Mucosa of stomach (tissue), 1 donor: Measurements from ENCODE around the gene MSL1.

Experiments used
- H3K27me3 ChIP-seq: one replicate; pipeline ENCODE4 v1.7.0; 2013; ENCODE audit warnings: mild to moderate bottlenecking, low read length; ENCODE audit not compliant: control insufficient read depth, insufficient read depth
- H3K36me3 ChIP-seq: one replicate; pipeline ENCODE4 v1.7.0; 2013; ENCODE audit warnings: low read length; ENCODE audit not compliant: control insufficient read depth, insufficient read depth
- H3K4me1 ChIP-seq: one replicate; pipeline ENCODE4 v1.7.0; 2013; ENCODE audit warnings: mild to moderate bottlenecking, low read length; ENCODE audit not compliant: control insufficient read depth, insufficient read depth
- H3K4me3 ChIP-seq: one replicate; pipeline ENCODE4 v1.7.0; 2013; ENCODE audit warnings: low read length
- H3K9ac ChIP-seq: one replicate; pipeline ENCODE4 v1.7.0; 2013; ENCODE audit warnings: mild to moderate bottlenecking, low read length, moderate library complexity
- H3K9me3 ChIP-seq: one replicate; pipeline ENCODE4 v1.7.0; 2013; ENCODE audit warnings: mild to moderate bottlenecking, low read length, moderate library complexity; ENCODE audit not compliant: control insufficient read depth
- donor health status: Pancreatic carcinoma.

The MSL1 gene

DNA sequence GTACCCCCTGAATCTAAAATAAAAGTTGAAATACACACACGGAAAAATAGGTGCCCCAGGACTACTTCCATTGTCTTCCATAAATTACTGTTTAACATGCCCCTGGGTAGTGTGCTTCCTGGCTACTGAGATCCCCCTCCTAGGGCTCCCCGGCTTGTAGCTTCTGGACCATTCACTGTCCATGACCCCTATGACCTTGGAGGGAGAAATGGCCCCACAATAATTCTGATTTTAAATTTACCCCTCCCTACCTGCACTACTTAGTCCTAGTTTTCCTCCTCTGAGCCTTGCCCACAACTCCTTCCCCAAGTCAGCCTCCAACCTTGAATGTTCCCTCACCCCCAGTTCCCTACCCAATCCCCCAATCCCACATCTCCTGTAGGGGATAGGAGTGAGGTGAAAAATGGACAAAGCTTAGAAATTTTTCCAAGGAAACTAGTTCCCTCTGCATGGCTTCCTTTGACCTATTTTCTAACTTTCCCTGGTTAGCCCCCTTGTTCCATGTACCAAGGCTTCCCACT is 9.5 kb upstream of the MSL1 start:
- Histone ChIP-seq H3K9me3 (no peaks in the 10 kb centered on the region), H3K36me3 (peaks cover 4% of the 10 kb centered on the region), H3K4me1 (peaks cover 68% of the 10 kb centered on the region), H3K4me3 (no peak overlapping the region), H3K27me3 (no peaks in the 10 kb centered on the region), H3K9ac (peak overlapping the region; percentile 52)

DNA sequence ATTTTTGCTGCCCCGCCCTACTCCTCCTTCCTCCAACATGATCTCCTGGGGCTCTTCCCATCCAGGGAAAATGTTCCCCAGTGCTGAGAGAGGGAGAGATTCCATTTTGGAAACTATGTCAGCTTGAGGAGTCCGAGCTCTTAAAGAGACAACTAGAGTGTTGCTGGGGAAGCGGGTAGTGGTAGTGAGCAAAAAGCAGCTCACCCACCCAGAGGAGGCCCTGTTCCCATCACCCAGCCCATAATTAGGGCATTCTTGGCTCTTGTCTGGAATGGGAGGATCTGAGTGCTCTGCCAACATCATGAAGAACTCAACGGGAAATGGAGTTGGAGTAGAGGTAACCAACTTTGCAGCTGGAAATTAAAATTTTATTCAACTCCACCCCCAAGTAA is 9.1 kb upstream of the MSL1 start:
- Histone ChIP-seq H3K4me3 (no peak overlapping the region), H3K36me3 (peaks cover 4% of the 10 kb centered on the region), H3K9me3 (no peaks in the 10 kb centered on the region), H3K9ac (peak overlapping the region; percentile 52), H3K4me1 (peaks cover 63% of the 10 kb centered on the region), H3K27me3 (no peaks in the 10 kb centered on the region)

DNA sequence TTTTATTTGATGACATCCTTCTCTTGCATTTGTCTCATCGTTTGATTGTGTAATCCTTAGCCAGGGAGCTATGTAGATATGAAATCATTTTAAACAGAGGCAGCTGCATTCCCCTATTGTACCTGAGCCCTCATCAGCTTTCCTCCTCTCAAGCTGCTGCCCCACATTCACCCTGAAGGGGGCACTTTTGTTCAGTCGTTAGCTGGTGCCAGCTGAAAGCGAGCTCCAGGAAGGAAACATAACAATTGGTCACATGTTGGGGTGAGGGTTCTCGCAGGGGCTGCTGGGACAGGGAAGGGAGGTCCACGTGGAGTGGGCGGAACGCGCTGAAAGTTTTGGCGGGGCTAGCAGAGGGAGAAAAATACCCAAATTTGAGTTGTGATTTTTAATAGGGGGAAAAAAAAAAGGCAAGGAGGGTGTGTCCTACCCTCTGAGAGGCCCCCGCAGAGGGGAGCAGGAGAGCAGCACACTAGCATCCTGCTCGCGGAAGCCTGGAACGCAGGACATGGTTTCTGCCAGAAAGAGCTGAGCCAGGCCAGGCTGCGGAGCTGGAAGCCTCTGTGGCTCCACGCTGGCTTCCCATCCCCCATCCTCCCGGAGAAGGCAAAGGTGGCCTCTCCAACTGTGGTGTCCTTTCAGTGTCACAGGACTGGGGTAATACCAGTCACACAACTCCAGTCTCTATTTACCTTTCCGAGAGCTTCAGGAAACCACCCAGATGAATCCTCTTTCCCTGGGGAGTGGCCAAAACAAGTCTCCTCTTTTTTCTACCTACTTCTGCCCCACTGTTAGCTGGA is 8.5 kb upstream of the MSL1 start:
- peak overlapping the region; percentile 52 for H3K4me3 ChIP-seq
- peaks cover 58% of the 10 kb centered on the region for H3K4me1 ChIP-seq

DNA sequence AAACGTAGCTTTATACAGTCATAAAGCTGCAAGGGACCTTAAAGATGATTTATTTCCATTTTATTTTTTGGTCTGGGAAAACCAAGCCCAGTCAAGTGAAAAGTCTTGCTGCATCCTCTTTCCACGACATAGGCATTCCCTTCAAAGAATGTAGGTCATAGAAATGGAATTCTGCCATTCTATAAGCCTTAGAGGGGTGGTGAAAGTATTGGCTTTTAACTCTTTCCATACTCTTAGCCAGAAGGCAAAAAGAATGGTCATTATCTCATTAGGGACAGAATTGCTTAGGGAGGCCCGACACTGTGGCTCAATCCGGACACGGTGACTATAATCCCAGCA is 7.9 kb upstream of the MSL1 start:
- peaks cover 4% of the 10 kb centered on the region for H3K36me3 ChIP-seq
- no peaks in the 10 kb centered on the region for H3K27me3 ChIP-seq
- peaks cover 52% of the 10 kb centered on the region for H3K4me1 ChIP-seq
- peak overlapping the region; percentile 52 for H3K4me3 ChIP-seq
- peak overlapping the region; percentile 69 for H3K9ac ChIP-seq
- no peaks in the 10 kb centered on the region for H3K9me3 ChIP-seq

More for the DNA sequence above, 8.5 kb upstream of the MSL1 start:
- H3K9ac ChIP-seq: peak overlapping the region; percentile 69
- peaks cover 4% of the 10 kb centered on the region for H3K36me3 ChIP-seq
- no peaks in the 10 kb centered on the region for H3K27me3 ChIP-seq
- no peaks in the 10 kb centered on the region for H3K9me3 ChIP-seq

DNA sequence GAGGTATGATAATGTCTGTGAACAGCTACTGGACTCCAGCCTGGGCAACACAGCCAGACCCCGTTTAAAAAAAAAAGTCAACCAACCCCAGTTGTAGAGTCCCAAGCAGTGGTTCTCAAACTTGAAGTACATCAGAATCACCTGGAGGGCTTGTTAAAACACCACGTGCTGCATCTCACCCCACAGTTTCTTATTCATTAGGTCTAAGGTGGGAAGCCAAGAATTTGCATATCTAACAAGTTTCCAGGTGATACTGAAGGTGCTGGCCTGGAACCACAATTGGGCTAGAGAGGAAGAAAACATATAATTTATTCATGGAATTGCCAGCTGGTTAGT is 6.7 kb upstream of the MSL1 start:
- H3K36me3 ChIP-seq: no peaks in the 10 kb centered on the region
- no peak overlapping the region for H3K4me3 ChIP-seq
- H3K4me1 ChIP-seq: peaks cover 40% of the 10 kb centered on the region
- no peaks in the 10 kb centered on the region for H3K27me3 ChIP-seq
- no peak overlapping the region for H3K9ac ChIP-seq
- H3K9me3 ChIP-seq: no peaks in the 10 kb centered on the region

DNA sequence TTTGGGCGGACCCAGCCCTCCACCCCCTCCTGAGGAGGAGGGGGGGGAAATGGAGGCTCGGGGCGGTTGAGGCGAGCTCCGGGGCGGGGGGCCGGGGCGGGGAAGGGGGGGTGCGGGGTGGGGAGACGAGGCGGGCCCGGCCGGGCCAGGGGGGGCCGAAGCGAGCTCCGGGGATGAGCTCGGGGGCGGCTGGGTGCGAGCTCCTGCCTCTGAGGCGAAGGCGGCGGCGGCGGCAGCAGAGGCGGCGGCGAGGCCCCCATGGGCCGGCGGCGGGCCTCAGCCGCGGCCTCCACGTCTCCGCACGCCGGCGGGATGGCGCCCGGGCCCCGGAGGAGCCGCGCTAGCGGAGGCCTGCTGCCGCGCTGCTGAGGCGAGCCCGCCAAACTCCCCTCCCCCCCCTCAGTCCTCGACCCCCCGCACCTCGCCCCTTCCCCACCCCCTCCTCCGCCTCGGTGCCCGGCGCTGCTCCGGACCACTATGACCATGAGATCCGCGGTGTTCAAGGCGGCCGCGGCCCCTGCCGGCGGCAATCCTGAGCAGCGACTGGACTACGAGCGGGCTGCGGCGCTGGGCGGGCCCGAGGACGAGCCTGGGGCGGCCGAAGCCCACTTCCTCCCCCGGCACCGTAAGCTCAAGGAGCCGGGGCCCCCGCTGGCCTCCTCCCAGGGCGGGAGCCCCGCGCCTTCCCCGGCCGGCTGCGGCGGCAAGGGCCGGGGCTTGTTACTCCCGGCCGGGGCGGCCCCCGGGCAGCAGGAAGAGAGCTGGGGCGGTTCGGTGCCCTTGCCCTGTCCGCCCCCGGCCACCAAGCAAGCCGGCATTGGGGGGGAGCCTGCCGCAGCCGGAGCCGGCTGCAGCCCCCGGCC is 596 bp downstream of the MSL1 start:
- H3K9me3 ChIP-seq: no peaks in the 10 kb centered on the region
- peaks cover 3% of the 10 kb centered on the region for H3K4me1 ChIP-seq
- H3K4me3 ChIP-seq: peak overlapping the region; percentile 72
- H3K27me3 ChIP-seq: no peaks in the 10 kb centered on the region
- peak overlapping the region; percentile 80 for H3K9ac ChIP-seq
- peaks cover 5% of the 10 kb centered on the region for H3K36me3 ChIP-seq

DNA sequence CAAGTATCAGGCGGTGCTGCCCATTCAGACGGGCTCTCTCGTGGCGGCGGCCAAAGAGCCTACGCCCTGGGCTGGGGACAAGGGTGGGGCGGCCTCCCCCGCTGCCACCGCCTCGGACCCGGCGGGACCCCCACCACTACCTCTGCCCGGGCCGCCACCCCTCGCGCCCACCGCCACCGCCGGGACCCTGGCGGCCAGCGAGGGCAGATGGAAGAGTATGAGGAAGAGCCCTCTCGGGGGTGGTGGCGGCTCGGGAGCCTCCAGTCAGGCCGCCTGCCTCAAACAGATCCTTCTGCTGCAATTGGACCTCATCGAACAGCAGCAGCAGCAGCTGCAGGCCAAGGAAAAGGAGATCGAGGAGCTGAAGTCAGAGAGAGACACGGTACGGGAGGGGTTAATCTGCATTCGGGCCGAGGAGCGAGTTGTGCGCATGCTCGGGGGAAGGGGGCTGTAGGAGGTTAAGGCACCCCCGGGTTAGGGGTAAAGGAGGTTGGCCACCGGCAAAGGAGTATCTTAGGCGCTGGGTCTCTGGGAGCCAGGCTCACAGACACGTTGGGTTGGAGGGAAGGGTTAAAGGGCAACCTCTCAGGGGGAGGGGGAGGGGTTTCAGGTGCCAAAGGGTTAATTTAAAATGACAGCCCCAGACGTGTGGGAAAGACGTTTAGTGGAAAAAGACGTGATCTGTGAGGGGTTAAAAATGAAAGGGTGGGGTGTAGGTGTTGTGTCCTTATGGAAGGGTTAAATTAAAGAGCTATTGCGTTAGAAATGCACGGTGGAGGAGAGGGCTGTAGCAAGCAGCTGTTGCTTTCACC is 1.4 kb downstream of the MSL1 start:
- Histone ChIP-seq H3K4me3 (peak overlapping the region; percentile 72), H3K9ac (peak overlapping the region; percentile 80), H3K27me3 (no peaks in the 10 kb centered on the region), H3K9me3 (no peaks in the 10 kb centered on the region), H3K4me1 (peaks cover 3% of the 10 kb centered on the region), H3K36me3 (peaks cover 5% of the 10 kb centered on the region)

DNA sequence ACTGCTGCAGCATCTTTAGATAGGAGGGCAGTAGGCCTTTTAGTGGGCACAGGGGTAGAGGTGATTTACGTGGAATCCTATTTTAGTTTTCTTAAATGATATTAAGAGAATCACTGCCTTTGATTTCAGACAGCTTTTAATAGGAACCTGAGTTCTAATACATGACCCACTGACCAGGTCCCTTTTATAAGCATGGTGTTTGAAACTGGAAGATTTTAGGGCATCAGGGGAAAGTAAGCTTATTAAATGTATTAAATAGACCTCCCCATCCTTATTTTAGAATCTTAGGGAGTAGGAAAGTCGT is 2.0 kb downstream of the MSL1 start:
- H3K9ac ChIP-seq: peak overlapping the region; percentile 80
- peak overlapping the region; percentile 72 for H3K4me3 ChIP-seq
- peaks cover 3% of the 10 kb centered on the region for H3K4me1 ChIP-seq
- H3K9me3 ChIP-seq: no peaks in the 10 kb centered on the region
- peaks cover 5% of the 10 kb centered on the region for H3K36me3 ChIP-seq
- no peaks in the 10 kb centered on the region for H3K27me3 ChIP-seq

DNA sequence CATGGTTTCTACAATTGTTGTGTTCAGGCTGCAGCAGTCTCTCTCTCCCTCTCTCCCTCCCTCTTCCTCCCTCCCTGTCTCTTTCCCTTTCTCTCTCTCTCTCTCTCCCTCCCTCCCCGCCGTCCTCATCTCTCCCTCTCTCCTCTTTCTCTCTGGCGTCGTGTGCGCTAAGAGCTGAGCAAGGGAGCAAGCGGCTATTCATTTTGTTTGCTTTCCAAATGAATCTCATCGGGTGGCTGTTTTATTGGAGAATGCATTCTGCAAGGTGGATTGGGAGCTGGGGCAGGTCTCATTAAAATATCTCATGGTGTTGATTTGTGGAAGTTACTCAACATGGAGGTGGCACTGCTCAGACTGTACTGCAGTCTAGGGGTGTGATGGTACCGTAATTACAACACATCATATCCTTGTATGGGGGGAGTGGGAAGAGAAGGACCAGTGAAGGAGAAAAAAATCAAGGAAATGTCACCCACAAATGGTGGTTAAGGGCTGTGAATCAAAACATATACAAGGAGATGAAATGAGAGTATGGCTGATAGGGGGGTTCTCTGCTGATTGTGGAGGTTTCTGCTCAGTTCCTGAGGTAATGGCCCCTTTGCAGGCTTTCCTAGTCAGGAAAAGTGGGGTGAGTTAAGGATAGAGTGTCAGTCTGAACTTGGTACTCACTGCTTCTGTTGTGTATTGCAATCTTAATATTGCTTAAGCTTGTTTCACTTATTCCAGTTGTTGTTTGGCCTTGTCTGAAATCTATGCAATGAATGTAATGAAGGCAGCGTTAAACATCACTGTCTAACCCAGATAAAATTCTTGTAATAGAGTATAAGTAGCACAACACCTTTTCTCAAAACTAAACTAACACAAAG is 2.7 kb downstream of the MSL1 start:
- H3K4me3 ChIP-seq: peak overlapping the region; percentile 72
- peaks cover 5% of the 10 kb centered on the region for H3K36me3 ChIP-seq
- H3K9me3 ChIP-seq: no peaks in the 10 kb centered on the region
- H3K9ac ChIP-seq: peak overlapping the region; percentile 80
- peaks cover 3% of the 10 kb centered on the region for H3K4me1 ChIP-seq
- no peaks in the 10 kb centered on the region for H3K27me3 ChIP-seq

DNA sequence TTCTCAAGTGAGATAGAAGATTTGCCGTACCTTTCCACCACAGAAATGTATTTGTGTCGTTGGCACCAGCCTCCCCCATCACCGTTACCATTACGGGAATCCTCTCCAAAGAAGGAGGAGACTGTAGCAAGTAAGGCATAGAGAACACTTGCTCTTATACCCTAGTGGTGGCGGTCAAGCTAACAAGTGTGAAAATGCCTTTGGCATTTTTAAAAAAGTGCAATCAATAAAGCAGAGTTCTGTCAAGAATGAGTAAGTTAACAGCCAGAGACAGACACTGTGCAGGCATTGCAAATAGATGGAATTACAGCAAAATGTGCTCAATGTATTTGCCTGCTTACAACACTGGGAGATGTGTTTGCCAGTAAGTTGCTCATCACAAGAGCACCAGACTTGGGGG is 7.7 kb downstream of the MSL1 start:
- Histone ChIP-seq H3K9ac (no peak overlapping the region), H3K4me1 (peaks cover 24% of the 10 kb centered on the region), H3K4me3 (no peak overlapping the region), H3K36me3 (peaks cover 11% of the 10 kb centered on the region), H3K9me3 (no peaks in the 10 kb centered on the region), H3K27me3 (no peaks in the 10 kb centered on the region)

DNA sequence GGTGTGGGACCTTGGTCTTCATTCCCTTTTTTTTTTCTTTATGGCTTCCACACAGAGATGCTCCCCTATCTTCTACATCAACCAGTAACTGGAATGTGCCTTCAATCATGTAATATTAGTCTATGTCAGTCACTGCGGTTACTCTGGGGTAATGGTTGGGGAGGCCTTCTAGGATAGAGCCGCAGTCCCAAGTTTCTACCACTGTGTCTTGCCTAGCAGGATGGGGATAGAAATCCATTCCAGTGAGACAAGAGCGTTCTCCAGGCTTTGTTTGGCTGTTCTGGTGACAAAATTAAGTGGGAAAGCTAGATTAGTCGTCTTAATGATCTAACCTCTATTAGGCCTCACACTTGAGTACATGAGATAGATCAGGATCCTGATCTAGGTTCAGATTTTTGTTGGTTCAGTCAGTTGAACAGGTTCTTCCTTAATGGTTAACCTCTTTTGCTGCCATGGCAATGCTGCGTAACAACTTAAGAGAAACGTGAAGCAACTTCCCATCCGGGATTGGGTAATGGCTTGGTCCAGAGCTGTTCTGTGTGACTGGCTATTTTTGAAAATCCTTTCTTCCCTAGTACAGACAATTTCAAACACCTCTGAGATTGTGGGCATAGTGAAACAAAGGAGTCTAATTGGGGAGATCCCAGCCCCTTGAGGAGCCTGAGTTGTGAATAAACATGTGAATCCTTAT is 8.7 kb downstream of the MSL1 start:
- H3K4me1 ChIP-seq: peaks cover 27% of the 10 kb centered on the region
- H3K4me3 ChIP-seq: no peak overlapping the region
- H3K9me3 ChIP-seq: no peaks in the 10 kb centered on the region
- no peaks in the 10 kb centered on the region for H3K27me3 ChIP-seq
- no peak overlapping the region for H3K9ac ChIP-seq
- H3K36me3 ChIP-seq: peaks cover 16% of the 10 kb centered on the region
